Forelimb muscle (tissue), 1 donor: Measurements from ENCODE around the gene FGF3. TPM values are rescaled to one million over a fixed set of nuclear protein-coding genes. Genes with fewer than 3 reads are reported as not detected.

ENCODE experiments used
- DNase-seq: peaks from one replicate; pipeline ENCODE4 v3.0.0-alpha.2; 2013; ENCODE audit warnings: low read depth
- polyA plus RNA-seq: library from polyadenylated mRNA; unstranded; fragments of 120-200 nt; gene quantifications from one replicate; pipeline ENCODE4 v1.2.1, GENCODE V29; 2013; ENCODE audit not compliant: insufficient read length

The FGF3 gene
- polyA plus RNA-seq = not detected

DNA sequence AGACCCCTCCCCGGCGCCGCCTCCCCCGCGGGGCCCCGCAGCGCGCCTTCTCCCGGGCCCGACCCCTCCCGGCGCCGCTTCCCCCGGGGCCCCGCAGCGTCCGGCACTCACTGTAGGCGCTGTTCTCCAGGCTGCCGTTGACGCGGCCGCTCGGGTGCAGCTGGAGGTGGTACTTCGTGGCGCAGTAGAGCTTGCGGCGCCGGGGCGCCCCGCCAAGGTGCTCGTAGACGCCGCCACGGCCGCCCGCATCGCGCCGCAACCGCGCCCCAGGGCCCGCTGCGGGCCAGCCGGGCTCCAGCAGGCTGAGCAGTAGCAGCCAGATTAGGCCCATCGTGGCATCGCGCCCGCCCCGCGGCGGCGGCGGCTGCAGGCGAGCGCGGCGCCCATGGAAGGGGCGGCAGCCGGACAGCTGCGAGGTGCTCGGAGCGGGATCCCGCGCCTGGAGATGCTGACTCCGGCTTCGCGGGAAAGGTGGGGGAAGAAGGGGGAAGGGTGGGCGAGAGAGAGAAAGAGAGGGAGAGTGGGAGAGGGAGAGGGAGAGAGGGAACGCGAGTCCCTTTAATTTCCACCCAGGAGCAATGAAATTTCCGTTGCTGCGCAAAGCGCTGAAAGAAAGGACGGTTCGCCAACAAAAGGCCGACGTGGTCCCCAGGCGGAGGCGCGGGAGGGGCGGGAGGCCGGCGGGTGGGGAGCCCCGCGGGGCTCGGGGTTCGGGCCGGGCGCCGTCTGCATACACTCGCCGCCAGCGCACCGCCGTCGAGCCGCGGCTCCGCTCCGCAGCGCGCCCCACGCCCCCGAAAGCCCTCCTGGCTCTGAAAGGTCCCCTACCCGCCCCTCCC lies at the start of gene FGF3:
Gene FGF3 (minus strand): TSS at position 814 of the 839 bp plus-strand sequence. CDS start 483 bp downstream, at position 331.
- no peak for DNase-seq

- DNase-seq = no peak
Measured at GRCh38 chr11:69868871-69869270, 49.7 kb upstream of the FGF3 start.

GRCh38 chr11:69868006-69868810 lies 49.0 kb upstream of the FGF3 start:
- no peak for DNase-seq

DNA sequence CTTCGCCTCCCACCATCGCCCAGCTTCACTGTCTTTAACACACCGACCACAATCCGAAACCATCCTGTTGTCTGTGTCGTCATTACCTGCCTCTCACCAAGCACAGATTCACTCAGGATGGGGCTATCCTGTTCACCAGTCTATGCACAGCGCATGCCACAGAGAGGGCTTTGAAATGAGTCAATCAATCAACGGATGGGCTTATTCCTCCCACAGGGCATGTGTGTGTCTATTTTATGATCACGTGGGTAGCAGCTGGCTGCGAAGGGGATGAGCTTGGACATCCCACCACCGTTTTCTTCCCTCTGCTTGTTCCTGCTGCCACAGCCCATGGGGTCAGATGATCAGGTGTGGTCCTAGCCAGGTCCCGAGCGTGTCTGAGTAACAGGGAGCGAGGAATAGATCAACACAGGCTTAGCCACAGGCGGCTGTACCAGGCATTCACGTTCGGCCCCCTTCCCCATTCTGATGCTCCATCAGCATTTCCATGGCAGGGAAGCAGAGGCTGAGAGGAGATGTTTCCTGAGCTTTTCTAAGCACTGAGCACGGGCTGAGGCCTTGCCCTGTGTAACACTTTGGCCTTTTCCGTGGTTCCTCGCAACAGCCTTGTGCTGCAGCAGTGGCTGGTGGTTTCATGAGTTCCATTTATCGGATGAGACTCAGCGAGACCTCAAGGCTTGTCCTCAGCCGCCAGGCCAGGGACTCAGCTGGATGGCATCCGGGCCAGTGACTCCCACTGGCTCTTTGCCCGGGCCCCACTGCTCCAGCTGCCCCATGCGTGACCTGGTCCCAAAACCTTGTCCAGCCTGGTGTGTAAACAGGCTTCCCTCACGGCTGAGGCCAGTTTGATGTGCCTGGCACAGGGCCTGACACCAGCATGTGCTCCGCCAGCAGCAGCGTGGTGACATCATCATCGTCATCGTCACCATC lies 48.1 kb upstream of the FGF3 start:
- DNase-seq = no peak

DNA sequence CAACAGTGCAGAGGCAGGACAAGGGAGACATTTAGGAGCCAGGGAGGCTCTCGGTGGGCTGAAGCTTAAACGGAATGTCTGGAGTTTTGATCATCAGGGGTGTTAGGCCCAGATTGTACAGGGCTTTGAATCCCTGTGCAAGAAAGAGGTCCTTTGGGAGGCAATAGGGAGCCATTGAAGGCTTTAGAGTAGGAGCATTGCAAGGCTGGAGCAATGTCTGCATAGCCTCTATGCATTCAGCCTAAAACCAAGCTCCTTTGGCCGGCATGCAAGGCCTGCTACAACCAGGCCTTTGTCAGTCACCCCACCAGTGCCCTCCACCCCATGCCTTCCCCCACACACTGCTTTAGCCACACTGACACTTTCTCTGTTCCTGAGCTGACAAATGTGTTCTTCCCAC lies 47.4 kb upstream of the FGF3 start:
- no peak for DNase-seq

GRCh38 chr11:69865707-69866106 lies 46.5 kb upstream of the FGF3 start:
- DNase-seq = no peak

DNA sequence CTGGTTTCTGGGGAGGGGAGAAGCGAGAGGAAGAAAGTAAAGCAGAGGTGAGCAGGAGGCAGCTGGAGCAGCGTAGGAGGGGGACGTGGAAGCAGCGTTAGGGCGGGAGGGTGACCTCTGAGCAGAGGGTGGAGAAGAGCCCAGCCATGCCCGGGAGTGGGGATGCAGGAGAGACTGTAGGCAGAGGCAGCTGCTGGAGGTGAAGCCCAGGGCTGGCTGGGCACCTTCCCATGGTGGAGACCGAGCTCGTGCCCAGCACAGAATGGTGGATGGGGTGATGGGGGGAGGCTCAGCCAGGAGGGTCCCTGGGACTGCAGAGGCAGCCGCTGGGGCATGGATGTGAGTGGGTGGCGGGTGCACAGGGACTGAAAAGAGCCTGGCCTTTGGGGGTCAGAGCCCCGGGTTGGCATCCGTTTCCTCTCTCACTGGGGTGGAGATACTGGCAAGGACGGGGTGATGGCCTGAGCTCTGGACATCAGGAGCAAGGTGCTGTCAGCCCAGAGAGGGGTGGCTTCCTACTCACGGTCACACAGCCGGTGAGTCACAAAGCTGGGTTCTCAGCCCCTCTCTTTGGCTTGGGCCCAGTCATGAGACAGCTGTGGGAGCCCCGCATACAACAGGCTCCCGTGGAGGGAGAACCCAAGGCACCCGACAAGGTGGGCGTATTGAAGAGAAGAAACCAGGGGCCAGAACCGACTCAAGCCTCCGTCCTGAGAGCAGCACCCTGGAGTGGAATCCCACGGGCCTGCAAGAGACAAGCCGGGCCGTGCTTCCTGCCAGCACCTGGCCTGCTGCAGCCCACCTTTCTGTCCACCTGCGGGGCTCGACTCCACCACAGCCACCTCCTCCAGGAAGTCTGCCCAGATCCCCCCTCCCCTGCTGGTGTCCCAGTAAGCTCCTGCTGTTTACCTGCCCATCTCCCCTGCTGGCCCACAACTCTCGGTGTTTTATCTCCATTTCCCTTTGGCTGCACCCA lies 45.8 kb upstream of the FGF3 start:
- DNase-seq = no peak

DNA sequence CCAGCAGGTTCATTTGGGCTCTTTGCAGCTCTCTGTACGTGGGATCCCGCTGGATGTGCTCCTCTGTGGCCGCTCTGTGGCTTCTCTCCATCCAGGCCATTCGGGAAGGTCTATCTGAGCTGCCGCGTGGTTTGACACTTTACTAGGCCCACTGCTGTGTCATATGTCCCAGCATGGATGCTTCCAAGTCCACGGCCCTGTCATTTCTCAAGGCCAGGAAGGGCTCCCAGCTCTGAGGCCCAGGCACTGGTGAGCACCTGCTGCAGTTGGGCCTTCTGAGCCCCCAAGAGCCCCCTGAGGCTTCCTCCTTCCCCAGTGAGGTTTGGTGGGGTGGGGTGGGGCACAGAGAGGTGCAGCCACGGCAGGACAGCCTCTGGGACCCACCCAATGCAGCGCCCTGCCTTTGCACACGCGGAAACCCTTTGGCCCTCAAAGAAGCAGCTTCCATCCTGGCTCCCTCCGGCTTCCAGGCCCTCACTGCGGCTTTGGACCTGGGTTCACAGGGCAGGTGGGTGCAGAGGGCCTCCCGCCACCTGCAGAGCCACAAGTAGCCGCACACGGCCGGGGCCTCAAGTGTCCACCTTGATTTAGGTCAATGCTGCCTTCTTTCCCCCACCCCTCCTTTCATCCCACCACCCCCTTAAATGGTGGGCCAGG lies 44.5 kb upstream of the FGF3 start:
- DNase-seq = no peak

GRCh38 chr11:69862797-69863543 lies 43.8 kb upstream of the FGF3 start:
- DNase-seq = no peak

DNA sequence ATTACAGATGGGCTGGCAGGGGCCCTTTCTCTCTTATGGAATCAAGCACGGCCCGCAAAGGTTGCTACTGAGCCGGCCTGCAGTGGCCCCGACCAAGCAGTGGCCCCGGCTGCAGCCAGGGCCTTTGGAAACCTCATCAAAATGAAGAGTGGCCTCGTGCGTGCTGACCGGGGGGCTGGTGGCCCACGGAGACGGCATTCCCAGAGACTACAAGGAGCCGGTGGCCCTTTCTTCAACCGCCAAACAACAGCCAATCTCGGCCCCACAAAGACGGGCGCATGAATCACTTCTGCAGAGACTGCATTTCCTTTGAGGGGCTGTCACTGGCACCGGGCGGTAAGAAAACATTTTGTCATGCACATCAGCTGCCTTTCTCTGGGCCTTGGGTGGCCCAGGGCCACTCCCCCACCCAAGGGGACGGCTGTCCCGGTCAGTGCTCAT lies 43.1 kb upstream of the FGF3 start:
- no peak for DNase-seq

DNA sequence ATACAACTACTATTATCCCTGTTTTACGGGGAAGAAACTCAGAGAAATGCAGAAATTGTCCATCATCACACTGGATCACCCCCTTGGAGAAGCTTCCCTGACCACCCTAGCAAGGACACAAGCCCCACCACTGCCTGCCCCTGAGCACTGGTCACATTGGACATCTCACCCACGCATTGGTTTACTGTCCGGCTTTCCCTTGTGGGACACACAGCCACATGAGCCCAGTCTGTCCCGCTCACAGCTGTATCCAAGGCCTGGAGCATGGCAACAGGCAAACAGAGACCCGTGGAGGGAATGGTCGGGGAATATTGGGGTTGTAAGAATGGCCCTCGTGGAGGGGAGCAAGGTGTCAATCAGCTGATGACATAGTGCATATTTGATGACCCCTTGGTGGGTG lies 42.7 kb upstream of the FGF3 start:
- DNase-seq = no peak

GRCh38 chr11:69860796-69861445 lies 41.7 kb upstream of the FGF3 start:
- DNase-seq = no peak

DNA sequence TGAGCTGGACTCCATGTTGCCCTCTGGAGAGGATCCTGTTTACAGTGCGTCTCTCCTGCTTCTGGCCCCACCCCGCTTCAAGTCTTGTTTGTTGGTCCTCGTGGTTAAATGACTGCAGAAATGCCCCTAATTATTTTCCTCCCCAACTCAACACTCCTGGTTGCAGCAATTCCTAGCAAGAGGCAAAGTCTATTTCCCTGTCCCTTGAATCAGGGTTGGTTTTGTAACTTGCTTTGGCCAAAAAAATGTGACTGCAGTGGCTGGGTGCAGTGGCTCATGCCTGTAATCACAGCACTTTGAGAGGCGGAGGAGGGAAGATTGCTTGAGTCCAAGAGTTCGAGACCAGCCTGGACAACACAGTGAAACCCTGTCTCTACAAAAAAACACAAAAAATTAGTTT lies 41.0 kb upstream of the FGF3 start:
- DNase-seq = no peak

GRCh38 chr11:69859275-69859934 lies 40.2 kb upstream of the FGF3 start:
- DNase-seq = no peak

GRCh38 chr11:69855421-69855820 lies 36.2 kb upstream of the FGF3 start:
- no peak for DNase-seq

DNA sequence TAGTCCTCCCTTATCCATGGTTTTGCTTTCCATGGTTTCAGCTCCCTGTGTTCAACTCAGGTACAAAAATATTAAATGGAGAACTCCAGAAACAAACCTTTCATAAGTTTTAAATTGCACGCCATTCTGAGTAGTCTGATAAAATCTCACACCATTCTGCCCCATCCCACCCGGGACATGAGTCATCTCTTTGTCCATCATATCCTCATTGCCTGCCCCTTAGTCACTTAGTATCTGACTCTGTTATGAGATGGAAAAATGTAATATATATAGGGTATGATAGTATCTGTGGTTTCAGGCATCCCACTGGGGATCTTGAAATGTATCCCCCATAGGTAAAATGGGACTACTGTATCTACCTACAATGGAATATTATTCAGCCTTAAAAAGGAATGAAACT lies 35.5 kb upstream of the FGF3 start:
- DNase-seq = no peak

DNA sequence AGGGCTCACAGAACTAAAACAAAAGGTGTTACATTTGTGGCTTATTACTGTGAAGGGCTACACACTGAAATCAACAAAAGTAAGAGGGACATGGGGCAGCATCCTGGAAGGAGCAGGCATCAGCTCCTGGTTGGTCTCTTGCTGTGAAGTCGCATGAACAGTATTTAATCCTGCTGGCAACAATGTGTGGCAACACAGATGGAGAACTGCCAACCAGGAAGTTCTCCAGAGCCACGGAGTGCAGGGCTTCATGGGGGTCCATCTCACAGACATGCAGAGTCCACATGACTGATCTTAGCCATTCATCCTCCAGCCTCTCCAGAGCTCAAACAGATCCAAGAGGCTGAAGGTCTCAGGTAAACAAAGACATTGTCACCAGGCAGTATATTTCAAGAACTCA lies 32.8 kb upstream of the FGF3 start:
- no peak for DNase-seq

GRCh38 chr11:69848201-69848600 lies 29.0 kb upstream of the FGF3 start:
- peak; percentile 57 for DNase-seq
